ENCODE data around the gene CCL28.
"Not testable (repeated sequence)": the region's sequence is repeated elsewhere in the genome, so short reads cannot be mapped to it uniquely, and the experiment has no call there.

The CCL28 gene

GRCh38 chr5:43367909-43368669, 44.1 kb downstream of the CCL28 start:
- H3K4me3 ChIP-seq (ENCODE audit: low read depth, low read length), result no peak overlapping the region
- DNase-seq (ENCODE audit: low read depth), result peak; percentile 60
- TF ChIP-seq POLR2A (IDR thresholded peaks at IDR 0.05; ENCODE audit: extremely low read depth, insufficient read length), result no peak
- no peak for TF ChIP-seq MYC (IDR thresholded peaks at IDR 0.05; ENCODE audit: low read depth, low read length)
- TF ChIP-seq MAX (IDR thresholded peaks at IDR 0.05; ENCODE audit: low read depth, low read length), result peak; percentile 88
- TF ChIP-seq CTCF (IDR thresholded peaks at IDR 0.05; ENCODE audit: low read depth, low read length), result no peak

GRCh38 chr5:43367453-43367852, 44.7 kb downstream of the CCL28 start:
- H3K4me3 ChIP-seq (ENCODE audit: low read depth, low read length), result no peak overlapping the region
- TF ChIP-seq MYC (IDR thresholded peaks at IDR 0.05; ENCODE audit: low read depth, low read length) (no peak), CTCF (IDR thresholded peaks at IDR 0.05; ENCODE audit: low read depth, low read length) (no peak), MAX (IDR thresholded peaks at IDR 0.05; ENCODE audit: low read depth, low read length) (no peak), POLR2A (IDR thresholded peaks at IDR 0.05; ENCODE audit: extremely low read depth, insufficient read length) (no peak)
- DNase-seq (ENCODE audit: low read depth), result no peak

- not testable (repeated sequence) for DNase-seq (ENCODE audit: low read depth); H3K4me3 ChIP-seq (ENCODE audit: low read depth, low read length)
Observed at GRCh38 chr5:43366680-43367246, 45.4 kb downstream of the CCL28 start.

- not testable (repeated sequence) for H3K4me3 ChIP-seq (ENCODE audit: low read depth, low read length); DNase-seq (ENCODE audit: low read depth)
Observed at GRCh38 chr5:43365155-43365554, 47.0 kb downstream of the CCL28 start.

- TF ChIP-seq CTCF (IDR thresholded peaks at IDR 0.05; ENCODE audit: low read depth, low read length) (no peak), MAX (IDR thresholded peaks at IDR 0.05; ENCODE audit: low read depth, low read length) (no peak), POLR2A (IDR thresholded peaks at IDR 0.05; ENCODE audit: extremely low read depth, insufficient read length) (no peak), MYC (IDR thresholded peaks at IDR 0.05; ENCODE audit: low read depth, low read length) (no peak)
- H3K4me3 ChIP-seq (ENCODE audit: low read depth, low read length), result no peak overlapping the region
- DNase-seq (ENCODE audit: low read depth), result no peak
Observed at GRCh38 chr5:43363445-43364152, 48.6 kb downstream of the CCL28 start.

GRCh38 chr5:43362725-43363435, 49.3 kb downstream of the CCL28 start:
- no peak overlapping the region for H3K4me3 ChIP-seq (ENCODE audit: low read depth, low read length)
- TF ChIP-seq POLR2A (IDR thresholded peaks at IDR 0.05; ENCODE audit: extremely low read depth, insufficient read length), result no peak
- TF ChIP-seq MYC (IDR thresholded peaks at IDR 0.05; ENCODE audit: low read depth, low read length), result no peak
- no peak for TF ChIP-seq MAX (IDR thresholded peaks at IDR 0.05; ENCODE audit: low read depth, low read length)
- TF ChIP-seq CTCF (IDR thresholded peaks at IDR 0.05; ENCODE audit: low read depth, low read length), result no peak
- no peak for DNase-seq (ENCODE audit: low read depth)
